ENCODE results near the gene FGGY. TPM values are rescaled to one million over a fixed set of nuclear protein-coding genes. Genes with fewer than 3 reads are reported as not detected.

FGGY gene
- total RNA-seq, 1 experiment from 2014 or later, result 6.4 TPM

GRCh38 chr1:59333626-59334277 lies 36.9 kb downstream of the FGGY start:
- intact Hi-C loops (cut with micrococcal nuclease; ENCODE audit: unreplicated experiment), result no loop called here
- no peaks in the 10 kb centered on the region for H3K4me1 Mint-ChIP-seq (ENCODE audit: low read depth, unreplicated experiment)
- Histone ChIP-seq H3K36me3 (ENCODE audit: control insufficient read depth, insufficient read depth, low read length) (no peaks in the 10 kb centered on the region), H3K27me3 (replicated peaks; ENCODE audit: control insufficient read depth, insufficient read depth, low read length) (no peaks in the 10 kb centered on the region), H3K9me3 (no peaks in the 10 kb centered on the region), H3K4me1 (no peaks in the 10 kb centered on the region), H3K4me3 (ENCODE audit: low read depth, low read length) (no peak overlapping the region)
- no peaks in the 10 kb centered on the region for H3K27me3 Mint-ChIP-seq (ENCODE audit: insufficient read depth, unreplicated experiment)
- TF ChIP-seq CTCF (IDR thresholded peaks at IDR 0.05; ENCODE audit: insufficient read depth in 1 of 2, low read depth in 1 of 2, low read length in 1 of 2, severe bottlenecking in 1 of 2, unreplicated experiment in 1 of 2), result no peak
- DNase-seq, result no peak
- no TSS peak for BruUV-seq (replicated peaks)
- H3K27ac Mint-ChIP-seq (ENCODE audit: unreplicated experiment), result no peak overlapping the region
- H3K36me3 Mint-ChIP-seq (ENCODE audit: insufficient read depth, unreplicated experiment), result no peaks in the 10 kb centered on the region
- H3K4me3 Mint-ChIP-seq (ENCODE audit: unreplicated experiment), result no peak overlapping the region
- POLR2A ChIA-PET, result no interaction called here
- H3K9me3 Mint-ChIP-seq (ENCODE audit: unreplicated experiment), result no peaks in the 10 kb centered on the region
- CTCF ChIA-PET, result no interaction called here

GRCh38 chr1:59340411-59341307 lies 43.8 kb downstream of the FGGY start:
- Histone ChIP-seq H3K27me3 (replicated peaks; ENCODE audit: control insufficient read depth, insufficient read depth, low read length) (no peaks in the 10 kb centered on the region), H3K4me3 (ENCODE audit: low read depth, low read length) (no peak overlapping the region), H3K36me3 (ENCODE audit: control insufficient read depth, insufficient read depth, low read length) (no peaks in the 10 kb centered on the region), H3K4me1 (no peaks in the 10 kb centered on the region), H3K9me3 (no peaks in the 10 kb centered on the region)
- Mint-ChIP-seq H3K4me1 (ENCODE audit: low read depth, unreplicated experiment) (no peaks in the 10 kb centered on the region), H3K9me3 (ENCODE audit: unreplicated experiment) (no peaks in the 10 kb centered on the region), H3K27ac (ENCODE audit: unreplicated experiment) (no peak overlapping the region), H3K4me3 (ENCODE audit: unreplicated experiment) (no peak overlapping the region), H3K36me3 (ENCODE audit: insufficient read depth, unreplicated experiment) (no peaks in the 10 kb centered on the region), H3K27me3 (ENCODE audit: insufficient read depth, unreplicated experiment) (no peaks in the 10 kb centered on the region)
- TF ChIP-seq CTCF (IDR thresholded peaks at IDR 0.05; ENCODE audit: insufficient read depth in 1 of 2, low read depth in 1 of 2, low read length in 1 of 2, severe bottlenecking in 1 of 2, unreplicated experiment in 1 of 2), result no peak
- ChIA-PET POLR2A (no interaction called here), CTCF (no interaction called here)
- DNase-seq, result no peak
- intact Hi-C loops (cut with micrococcal nuclease; ENCODE audit: unreplicated experiment), result no loop called here
- no TSS peak for BruUV-seq (replicated peaks)

- Histone ChIP-seq H3K4me1 (no peaks in the 10 kb centered on the region), H3K36me3 (ENCODE audit: control insufficient read depth, insufficient read depth, low read length) (no peaks in the 10 kb centered on the region), H3K9me3 (no peaks in the 10 kb centered on the region), H3K4me3 (ENCODE audit: low read depth, low read length) (no peak overlapping the region), H3K27me3 (replicated peaks; ENCODE audit: control insufficient read depth, insufficient read depth, low read length) (no peaks in the 10 kb centered on the region)
- ChIA-PET POLR2A (no interaction called here), CTCF (no interaction called here)
- no peaks in the 10 kb centered on the region for H3K36me3 Mint-ChIP-seq (ENCODE audit: insufficient read depth, unreplicated experiment)
- H3K27ac Mint-ChIP-seq (ENCODE audit: unreplicated experiment), result no peak overlapping the region
- no peak for DNase-seq
- H3K4me1 Mint-ChIP-seq (ENCODE audit: low read depth, unreplicated experiment), result no peaks in the 10 kb centered on the region
- TF ChIP-seq CTCF (IDR thresholded peaks at IDR 0.05; ENCODE audit: insufficient read depth in 1 of 2, low read depth in 1 of 2, low read length in 1 of 2, severe bottlenecking in 1 of 2, unreplicated experiment in 1 of 2), result no peak
- intact Hi-C loops (cut with micrococcal nuclease; ENCODE audit: unreplicated experiment), result no loop called here
- H3K4me3 Mint-ChIP-seq (ENCODE audit: unreplicated experiment), result no peak overlapping the region
- H3K27me3 Mint-ChIP-seq (ENCODE audit: insufficient read depth, unreplicated experiment), result no peaks in the 10 kb centered on the region
- no TSS peak for BruUV-seq (replicated peaks)
- no peaks in the 10 kb centered on the region for H3K9me3 Mint-ChIP-seq (ENCODE audit: unreplicated experiment)
These were observed 46.1 kb downstream of the FGGY start for GRCh38 chr1:59342801-59343575.

Data from Caco-2 (cell line).